Measurements from ENCODE around the gene SLC17A4.

The SLC17A4 gene

GRCh38 chr6:25749837-25750236, 4.7 kb upstream of the SLC17A4 start:
- no peak for FAIRE-seq

GRCh38 chr6:25750906-25751305, 3.6 kb upstream of the SLC17A4 start:
- no peak for FAIRE-seq

GRCh38 chr6:25753079-25753478, 1.5 kb upstream of the SLC17A4 start:
- FAIRE-seq = no peak

- no peak for FAIRE-seq
These were observed 941 bp downstream of the SLC17A4 start for GRCh38 chr6:25755483-25755882.

- FAIRE-seq = no peak
These were observed 2.1 kb downstream of the SLC17A4 start for GRCh38 chr6:25756382-25757363.

- FAIRE-seq = no peak
These were observed 3.5 kb downstream of the SLC17A4 start for GRCh38 chr6:25757936-25758642.

GRCh38 chr6:25764611-25765010, 10.1 kb downstream of the SLC17A4 start:
- no peak for FAIRE-seq

- FAIRE-seq = no peak
These were observed 14.0 kb downstream of the SLC17A4 start for GRCh38 chr6:25768566-25768965.

- no peak for FAIRE-seq
These were observed 15.4 kb downstream of the SLC17A4 start for GRCh38 chr6:25769983-25770382.

GRCh38 chr6:25774120-25774715, 19.7 kb downstream of the SLC17A4 start:
- no peak for FAIRE-seq

GRCh38 chr6:25777031-25777430, 22.5 kb downstream of the SLC17A4 start:
- FAIRE-seq = no peak

- FAIRE-seq = no peak
These were observed 23.5 kb downstream of the SLC17A4 start for GRCh38 chr6:25777856-25778649.

GRCh38 chr6:25781134-25781533, 26.6 kb downstream of the SLC17A4 start:
- FAIRE-seq = no peak

GRCh38 chr6:25787428-25787827, 32.9 kb downstream of the SLC17A4 start:
- no peak for FAIRE-seq

- FAIRE-seq = no peak
These were observed 33.9 kb downstream of the SLC17A4 start for GRCh38 chr6:25788305-25788922.

- FAIRE-seq = no peak
These were observed 34.9 kb downstream of the SLC17A4 start for GRCh38 chr6:25789475-25789874.

GRCh38 chr6:25792016-25792415, 37.5 kb downstream of the SLC17A4 start:
- FAIRE-seq = no peak

GRCh38 chr6:25793970-25794369, 39.4 kb downstream of the SLC17A4 start:
- no peak for FAIRE-seq

GRCh38 chr6:25794784-25795183, 40.2 kb downstream of the SLC17A4 start:
- no peak for FAIRE-seq

GRCh38 chr6:25801436-25801835, 46.9 kb downstream of the SLC17A4 start:
- FAIRE-seq = no peak

GRCh38 chr6:25804804-25805203, 50.3 kb downstream of the SLC17A4 start:
- no peak for FAIRE-seq

- FAIRE-seq = no peak
These were observed 60.7 kb downstream of the SLC17A4 start for GRCh38 chr6:25815194-25815593.
